SK-N-SH treated with all-trans-retinoic acid at 6 μM for 48 hours (cell line): Measurements from ENCODE around the gene DRAM1.

Source experiments
- ATAC-seq: fragments of 200-7000 bp; cut with Tn5 transposase; 3 replicates; pipeline ENCODE4 v1.9.1; 2020; ENCODE audit warnings: mild to moderate bottlenecking, moderate library complexity
- ARNTL ChIP-seq: fragments of 450-650 bp; formaldehyde crosslinking; IDR thresholded peaks from 2 replicates; pipeline ENCODE4 v1.5.0; 2020; ENCODE audit warnings: low read depth, mild to moderate bottlenecking, moderate library complexity, borderline replicate concordance
- BACH2 ChIP-seq: fragments of 250-450 bp; sonication (Bioruptor Pico); IDR thresholded peaks from 2 replicates; pipeline ENCODE4 v1.9.0; 2021; ENCODE audit warnings: mild to moderate bottlenecking, borderline replicate concordance
- CSDC2 ChIP-seq: fragments of 250-450 bp; sonication (Bioruptor Pico); IDR thresholded peaks from 2 replicates; pipeline ENCODE4 v1.5.0; 2020; ENCODE audit warnings: mild to moderate bottlenecking, moderate library complexity
- ESRRG ChIP-seq: fragments of 250-450 bp; sonication (Bioruptor Pico); IDR thresholded peaks from 2 replicates; pipeline ENCODE4 v1.6.1; 2021; ENCODE audit warnings: mild to moderate bottlenecking
- GLIS3 ChIP-seq: fragments of 250-450 bp; sonication (Bioruptor Pico); IDR thresholded peaks from 2 replicates; pipeline ENCODE4 v1.5.0; 2020; ENCODE audit warnings: mild to moderate bottlenecking, moderate library complexity
- ISL1 ChIP-seq: fragments of 250-450 bp; sonication (Bioruptor Pico); IDR thresholded peaks from 2 replicates; pipeline ENCODE4 v2.1.2; 2022; ENCODE audit warnings: mild to moderate bottlenecking, moderate library complexity
- OSR1 ChIP-seq: fragments of 250-450 bp; sonication (Bioruptor Pico); IDR thresholded peaks from 2 replicates; pipeline ENCODE4 v1.8.0; 2022; ENCODE audit warnings: moderate library complexity, mild to moderate bottlenecking, inconsistent platforms
- PPARA ChIP-seq: fragments of 250-450 bp; sonication (Bioruptor Pico); IDR thresholded peaks from 2 replicates; pipeline ENCODE4 v1.5.0; 2020; ENCODE audit warnings: mild to moderate bottlenecking, borderline replicate concordance
- RARB ChIP-seq: fragments of 250-450 bp; sonication (Bioruptor Pico); IDR thresholded peaks from 2 replicates; pipeline ENCODE4 v1.8.0; 2021; ENCODE audit warnings: mild to moderate bottlenecking, moderate library complexity
- TCF4 ChIP-seq: fragments of 250-450 bp; sonication (Bioruptor Pico); IDR thresholded peaks from 2 replicates; pipeline ENCODE4 v1.8.0; 2021; ENCODE audit warnings: mild to moderate bottlenecking, moderate library complexity, borderline replicate concordance
- TOX ChIP-seq: fragments of 250-450 bp; sonication (Bioruptor Pico); IDR thresholded peaks from 2 replicates; pipeline ENCODE4 v1.8.0; 2021; ENCODE audit warnings: mild to moderate bottlenecking, moderate library complexity, borderline replicate concordance
- ZC3H10 ChIP-seq: fragments of 250-450 bp; sonication (Bioruptor Pico); IDR thresholded peaks from 2 replicates; pipeline ENCODE4 v1.5.1; 2021; ENCODE audit warnings: mild to moderate bottlenecking, moderate library complexity
- ZFP3 ChIP-seq: fragments of 250-450 bp; sonication (Bioruptor Pico); IDR thresholded peaks from 2 replicates; pipeline ENCODE4 v1.5.0; 2020; ENCODE audit warnings: mild to moderate bottlenecking, moderate library complexity
- ZFP30 ChIP-seq: fragments of 450-650 bp; formaldehyde crosslinking; IDR thresholded peaks from 2 replicates; pipeline ENCODE4 v1.5.0; 2022; ENCODE audit warnings: mild to moderate bottlenecking, moderate library complexity
- ZNF565 ChIP-seq: fragments of 450-650 bp; formaldehyde crosslinking; conservative IDR thresholded peaks from 2 replicates; pipeline ENCODE4 v1.5.0; 2020; ENCODE audit warnings: low read depth, mild to moderate bottlenecking, moderate library complexity
- ZNF70 ChIP-seq: fragments of 450-650 bp; formaldehyde crosslinking; IDR thresholded peaks from 2 replicates; pipeline ENCODE4 v1.5.0; 2020; ENCODE audit warnings: mild to moderate bottlenecking, moderate library complexity
- ZNF8 ChIP-seq: fragments of 450-650 bp; formaldehyde crosslinking; IDR thresholded peaks from 2 replicates; pipeline ENCODE4 v1.5.0; 2020; ENCODE audit warnings: mild to moderate bottlenecking, moderate library complexity
- TF ChIP-seq, protein P1 (sequence below): fragments of 250-450 bp; sonication (Bioruptor Pico); IDR thresholded peaks from 2 replicates; pipeline ENCODE4 v1.5.1; 2020; ENCODE audit warnings: low read depth, mild to moderate bottlenecking, moderate library complexity
- TF ChIP-seq, protein P2 (sequence below): fragments of 250-450 bp; sonication (Bioruptor Pico); IDR thresholded peaks from 2 replicates; pipeline ENCODE4 v1.5.0; 2020; ENCODE audit warnings: mild to moderate bottlenecking, moderate library complexity
- TF ChIP-seq, protein P3 (sequence below): fragments of 250-450 bp; sonication (Bioruptor Pico); IDR thresholded peaks from 2 replicates; pipeline ENCODE4 v1.8.0; 2020; ENCODE audit warnings: mild to moderate bottlenecking, moderate library complexity, borderline replicate concordance
- TF ChIP-seq, protein P4 (sequence below): fragments of 250-450 bp; sonication (Bioruptor Pico); IDR thresholded peaks from 2 replicates; pipeline ENCODE4 v1.8.0; 2021; ENCODE audit warnings: low read depth, mild to moderate bottlenecking, moderate library complexity, borderline replicate concordance
- TF ChIP-seq, protein P5 (sequence below): fragments of 250-450 bp; sonication (Bioruptor Pico); IDR thresholded peaks from 2 replicates; pipeline ENCODE4 v1.5.1; 2021; ENCODE audit warnings: mild to moderate bottlenecking, moderate library complexity

Gene DRAM1

DNA sequence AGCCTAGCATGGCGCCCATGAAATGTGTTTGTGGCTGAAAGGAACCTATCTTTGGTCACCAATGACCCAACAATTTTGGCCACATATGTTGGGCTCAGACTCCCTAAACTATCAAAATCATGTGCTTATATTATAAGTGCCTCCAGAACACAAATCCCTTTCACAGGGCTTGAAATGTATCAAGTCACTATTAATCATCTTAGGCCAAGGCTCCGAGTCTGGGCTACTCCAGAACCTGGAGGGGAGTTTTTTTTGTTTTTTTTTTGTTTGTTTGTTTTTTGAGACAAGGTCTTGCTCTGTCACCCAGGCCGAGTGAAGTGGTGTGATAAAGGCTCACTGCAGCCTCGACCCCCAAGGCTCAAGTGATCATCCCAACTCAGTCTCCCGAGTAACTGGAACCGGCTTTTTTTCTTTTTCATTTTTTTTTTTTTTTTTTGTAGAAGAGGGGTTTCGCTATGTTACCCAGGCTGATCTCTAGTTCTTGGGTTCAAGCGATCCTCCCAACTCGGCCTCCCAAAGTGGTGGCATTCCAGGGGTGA is 989 bp upstream of the DRAM1 start (continued):
- TF ChIP-seq, protein P1, sequence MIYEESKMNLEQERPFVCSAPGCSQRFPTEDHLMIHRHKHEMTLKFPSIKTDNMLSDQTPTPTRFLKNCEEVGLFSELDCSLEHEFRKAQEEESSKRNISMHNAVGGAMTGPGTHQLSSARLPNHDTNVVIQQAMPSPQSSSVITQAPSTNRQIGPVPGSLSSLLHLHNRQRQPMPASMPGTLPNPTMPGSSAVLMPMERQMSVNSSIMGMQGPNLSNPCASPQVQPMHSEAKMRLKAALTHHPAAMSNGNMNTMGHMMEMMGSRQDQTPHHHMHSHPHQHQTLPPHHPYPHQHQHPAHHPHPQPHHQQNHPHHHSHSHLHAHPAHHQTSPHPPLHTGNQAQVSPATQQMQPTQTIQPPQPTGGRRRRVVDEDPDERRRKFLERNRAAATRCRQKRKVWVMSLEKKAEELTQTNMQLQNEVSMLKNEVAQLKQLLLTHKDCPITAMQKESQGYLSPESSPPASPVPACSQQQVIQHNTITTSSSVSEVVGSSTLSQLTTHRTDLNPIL: no peak
- TF ChIP-seq ZNF565 (CRISPR knock-in tag) (no peak), BACH2 (no peak), ZC3H10 (CRISPR knock-in tag) (no peak)

DNA sequence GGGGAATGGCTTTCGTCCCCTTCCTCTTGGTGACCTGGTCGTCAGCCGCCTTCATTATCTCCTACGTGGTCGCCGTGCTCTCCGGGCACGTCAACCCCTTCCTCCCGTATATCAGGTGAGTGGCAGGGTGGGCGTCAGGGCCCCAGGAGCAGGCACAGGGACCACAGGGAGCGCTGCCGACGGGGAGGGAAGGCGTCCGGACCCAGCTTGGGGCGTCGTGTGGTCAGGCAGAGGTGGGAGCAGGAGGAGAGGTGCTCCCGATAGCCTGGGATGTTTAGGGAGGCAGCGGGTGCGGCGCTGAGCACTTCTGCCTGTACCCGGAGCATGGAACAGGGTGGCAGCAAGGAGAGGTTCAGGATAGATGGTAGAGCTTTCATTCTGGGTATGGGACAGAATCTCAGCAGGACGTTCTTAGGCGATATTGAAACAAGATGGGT is 444 bp downstream of the DRAM1 start:
- TF ChIP-seq, protein P2, sequence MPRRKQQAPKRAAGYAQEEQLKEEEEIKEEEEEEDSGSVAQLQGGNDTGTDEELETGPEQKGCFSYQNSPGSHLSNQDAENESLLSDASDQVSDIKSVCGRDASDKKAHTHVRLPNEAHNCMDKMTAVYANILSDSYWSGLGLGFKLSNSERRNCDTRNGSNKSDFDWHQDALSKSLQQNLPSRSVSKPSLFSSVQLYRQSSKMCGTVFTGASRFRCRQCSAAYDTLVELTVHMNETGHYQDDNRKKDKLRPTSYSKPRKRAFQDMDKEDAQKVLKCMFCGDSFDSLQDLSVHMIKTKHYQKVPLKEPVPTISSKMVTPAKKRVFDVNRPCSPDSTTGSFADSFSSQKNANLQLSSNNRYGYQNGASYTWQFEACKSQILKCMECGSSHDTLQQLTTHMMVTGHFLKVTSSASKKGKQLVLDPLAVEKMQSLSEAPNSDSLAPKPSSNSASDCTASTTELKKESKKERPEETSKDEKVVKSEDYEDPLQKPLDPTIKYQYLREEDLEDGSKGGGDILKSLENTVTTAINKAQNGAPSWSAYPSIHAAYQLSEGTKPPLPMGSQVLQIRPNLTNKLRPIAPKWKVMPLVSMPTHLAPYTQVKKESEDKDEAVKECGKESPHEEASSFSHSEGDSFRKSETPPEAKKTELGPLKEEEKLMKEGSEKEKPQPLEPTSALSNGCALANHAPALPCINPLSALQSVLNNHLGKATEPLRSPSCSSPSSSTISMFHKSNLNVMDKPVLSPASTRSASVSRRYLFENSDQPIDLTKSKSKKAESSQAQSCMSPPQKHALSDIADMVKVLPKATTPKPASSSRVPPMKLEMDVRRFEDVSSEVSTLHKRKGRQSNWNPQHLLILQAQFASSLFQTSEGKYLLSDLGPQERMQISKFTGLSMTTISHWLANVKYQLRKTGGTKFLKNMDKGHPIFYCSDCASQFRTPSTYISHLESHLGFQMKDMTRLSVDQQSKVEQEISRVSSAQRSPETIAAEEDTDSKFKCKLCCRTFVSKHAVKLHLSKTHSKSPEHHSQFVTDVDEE (CRISPR knock-in tag): no peak
- TF ChIP-seq ZNF70 (CRISPR knock-in tag) (no peak), TOX (CRISPR knock-in tag) (no peak), OSR1 (CRISPR knock-in tag) (no peak), CSDC2 (CRISPR knock-in tag) (no peak), ZFP30 (CRISPR knock-in tag) (no peak), ZNF8 (CRISPR knock-in tag) (no peak), GLIS3 (CRISPR knock-in tag) (no peak), ESRRG (CRISPR knock-in tag) (no peak), ZFP3 (CRISPR knock-in tag) (no peak)
- TF ChIP-seq, protein P3, sequence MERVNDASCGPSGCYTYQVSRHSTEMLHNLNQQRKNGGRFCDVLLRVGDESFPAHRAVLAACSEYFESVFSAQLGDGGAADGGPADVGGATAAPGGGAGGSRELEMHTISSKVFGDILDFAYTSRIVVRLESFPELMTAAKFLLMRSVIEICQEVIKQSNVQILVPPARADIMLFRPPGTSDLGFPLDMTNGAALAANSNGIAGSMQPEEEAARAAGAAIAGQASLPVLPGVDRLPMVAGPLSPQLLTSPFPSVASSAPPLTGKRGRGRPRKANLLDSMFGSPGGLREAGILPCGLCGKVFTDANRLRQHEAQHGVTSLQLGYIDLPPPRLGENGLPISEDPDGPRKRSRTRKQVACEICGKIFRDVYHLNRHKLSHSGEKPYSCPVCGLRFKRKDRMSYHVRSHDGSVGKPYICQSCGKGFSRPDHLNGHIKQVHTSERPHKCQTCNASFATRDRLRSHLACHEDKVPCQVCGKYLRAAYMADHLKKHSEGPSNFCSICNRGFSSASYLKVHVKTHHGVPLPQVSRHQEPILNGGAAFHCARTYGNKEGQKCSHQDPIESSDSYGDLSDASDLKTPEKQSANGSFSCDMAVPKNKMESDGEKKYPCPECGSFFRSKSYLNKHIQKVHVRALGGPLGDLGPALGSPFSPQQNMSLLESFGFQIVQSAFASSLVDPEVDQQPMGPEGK: no peak
- TF ChIP-seq, protein P4, sequence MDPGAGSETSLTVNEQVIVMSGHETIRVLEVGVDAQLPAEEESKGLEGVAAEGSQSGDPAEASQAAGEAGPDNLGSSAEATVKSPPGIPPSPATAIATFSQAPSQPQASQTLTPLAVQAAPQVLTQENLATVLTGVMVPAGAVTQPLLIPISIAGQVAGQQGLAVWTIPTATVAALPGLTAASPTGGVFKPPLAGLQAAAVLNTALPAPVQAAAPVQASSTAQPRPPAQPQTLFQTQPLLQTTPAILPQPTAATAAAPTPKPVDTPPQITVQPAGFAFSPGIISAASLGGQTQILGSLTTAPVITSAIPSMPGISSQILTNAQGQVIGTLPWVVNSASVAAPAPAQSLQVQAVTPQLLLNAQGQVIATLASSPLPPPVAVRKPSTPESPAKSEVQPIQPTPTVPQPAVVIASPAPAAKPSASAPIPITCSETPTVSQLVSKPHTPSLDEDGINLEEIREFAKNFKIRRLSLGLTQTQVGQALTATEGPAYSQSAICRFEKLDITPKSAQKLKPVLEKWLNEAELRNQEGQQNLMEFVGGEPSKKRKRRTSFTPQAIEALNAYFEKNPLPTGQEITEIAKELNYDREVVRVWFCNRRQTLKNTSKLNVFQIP (CRISPR knock-in tag): no peak
- peak; percentile 48 for ATAC-seq

DNA sequence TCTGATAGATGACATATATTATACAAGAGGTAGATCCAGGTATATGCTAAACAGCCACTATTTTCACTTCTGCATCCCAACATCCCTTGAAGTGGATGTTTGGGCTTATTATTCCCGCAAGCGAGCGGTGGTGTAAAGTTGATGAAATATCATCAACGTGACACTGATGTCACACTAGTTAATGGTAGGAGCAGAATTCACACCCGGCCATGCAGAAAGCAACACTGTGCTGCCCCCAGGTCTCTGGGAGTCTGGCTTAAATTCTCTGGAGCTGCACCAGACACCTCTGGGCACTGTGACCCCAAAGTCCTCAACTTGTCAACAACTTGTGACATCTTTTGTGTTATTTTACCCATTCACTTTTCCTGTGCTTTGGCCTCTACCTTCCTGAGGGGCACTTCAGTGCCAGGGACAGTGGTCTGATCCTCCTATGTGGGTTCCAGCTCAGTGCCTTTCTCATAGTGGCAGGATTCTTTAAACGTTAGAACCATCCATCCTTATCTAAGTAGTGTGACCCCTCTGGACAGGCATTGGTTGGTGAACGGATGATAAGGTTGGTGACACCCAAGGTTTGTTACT is 952 bp downstream of the DRAM1 start:
- no peak for ATAC-seq
- TF ChIP-seq, protein P4 (CRISPR knock-in tag): no peak
- TF ChIP-seq ESRRG (CRISPR knock-in tag): no peak
- no peak for TF ChIP-seq ZNF8 (CRISPR knock-in tag)
- no peak for TF ChIP-seq ISL1 (CRISPR knock-in tag)
- no peak for TF ChIP-seq TCF4 (CRISPR knock-in tag)
- no peak for TF ChIP-seq TOX (CRISPR knock-in tag)
- TF ChIP-seq PPARA (CRISPR knock-in tag): no peak
- TF ChIP-seq, protein P2 (CRISPR knock-in tag): no peak
- no peak for TF ChIP-seq BACH2
- no peak for TF ChIP-seq GLIS3 (CRISPR knock-in tag)
- no peak for TF ChIP-seq RARB (CRISPR knock-in tag)
- TF ChIP-seq ARNTL (CRISPR knock-in tag): no peak
- TF ChIP-seq, protein P3: no peak
- TF ChIP-seq, protein P5, sequence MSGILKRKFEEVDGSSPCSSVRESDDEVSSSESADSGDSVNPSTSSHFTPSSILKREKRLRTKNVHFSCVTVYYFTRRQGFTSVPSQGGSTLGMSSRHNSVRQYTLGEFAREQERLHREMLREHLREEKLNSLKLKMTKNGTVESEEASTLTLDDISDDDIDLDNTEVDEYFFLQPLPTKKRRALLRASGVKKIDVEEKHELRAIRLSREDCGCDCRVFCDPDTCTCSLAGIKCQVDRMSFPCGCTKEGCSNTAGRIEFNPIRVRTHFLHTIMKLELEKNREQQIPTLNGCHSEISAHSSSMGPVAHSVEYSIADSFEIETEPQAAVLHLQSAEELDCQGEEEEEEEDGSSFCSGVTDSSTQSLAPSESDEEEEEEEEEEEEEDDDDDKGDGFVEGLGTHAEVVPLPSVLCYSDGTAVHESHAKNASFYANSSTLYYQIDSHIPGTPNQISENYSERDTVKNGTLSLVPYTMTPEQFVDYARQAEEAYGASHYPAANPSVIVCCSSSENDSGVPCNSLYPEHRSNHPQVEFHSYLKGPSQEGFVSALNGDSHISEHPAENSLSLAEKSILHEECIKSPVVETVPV (CRISPR knock-in tag): no peak
